ENCODE results near the gene XPO6.

The XPO6 gene

DNA sequence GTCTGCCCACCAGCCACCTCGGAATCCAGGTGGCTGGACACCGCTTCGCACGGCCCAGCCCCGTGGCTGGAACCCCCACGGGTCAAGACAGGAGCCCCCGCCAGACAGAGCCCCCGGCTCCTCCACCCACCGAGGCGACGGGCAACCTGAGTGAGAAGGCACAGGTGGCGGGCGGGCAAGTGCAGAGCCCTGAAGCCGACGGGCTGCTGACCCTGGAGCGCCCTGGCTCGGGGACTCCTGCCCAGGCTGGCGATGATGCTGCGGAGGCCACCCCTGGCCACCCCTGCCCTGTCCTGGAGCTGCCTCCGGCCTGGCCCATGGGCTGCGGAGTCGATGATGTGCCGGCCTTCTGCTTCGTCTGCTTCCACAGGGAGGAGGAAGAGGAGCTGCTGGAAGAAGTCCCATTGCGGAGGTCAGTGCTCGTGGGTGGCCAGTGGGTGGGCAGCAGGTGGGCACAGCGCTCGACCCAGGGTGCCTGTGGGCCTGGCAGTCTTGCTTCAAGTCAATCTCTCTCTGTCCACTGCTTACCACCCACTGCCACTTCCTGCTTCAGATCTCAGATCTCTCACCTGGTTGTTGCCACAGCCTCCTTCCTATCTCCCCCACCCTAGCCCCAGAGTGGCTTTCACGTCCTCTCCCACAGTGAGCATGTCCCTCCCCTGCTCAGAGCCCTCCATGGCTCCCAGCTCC, 47.5 kb upstream of the XPO6 start:
- no peaks in the 10 kb centered on the region for H3K79me2 ChIP-seq (ENCODE audit: insufficient read depth, low read depth)
- no peaks in the 10 kb centered on the region for H3K36me3 ChIP-seq (ENCODE audit: insufficient read depth)
- no peak overlapping the region for H2AFZ ChIP-seq (ENCODE audit: low read depth)
- peaks cover 9% of the 10 kb centered on the region for H3K4me1 ChIP-seq (ENCODE audit: low read depth, poor library complexity, severe bottlenecking)
- TF ChIP-seq, protein P1, sequence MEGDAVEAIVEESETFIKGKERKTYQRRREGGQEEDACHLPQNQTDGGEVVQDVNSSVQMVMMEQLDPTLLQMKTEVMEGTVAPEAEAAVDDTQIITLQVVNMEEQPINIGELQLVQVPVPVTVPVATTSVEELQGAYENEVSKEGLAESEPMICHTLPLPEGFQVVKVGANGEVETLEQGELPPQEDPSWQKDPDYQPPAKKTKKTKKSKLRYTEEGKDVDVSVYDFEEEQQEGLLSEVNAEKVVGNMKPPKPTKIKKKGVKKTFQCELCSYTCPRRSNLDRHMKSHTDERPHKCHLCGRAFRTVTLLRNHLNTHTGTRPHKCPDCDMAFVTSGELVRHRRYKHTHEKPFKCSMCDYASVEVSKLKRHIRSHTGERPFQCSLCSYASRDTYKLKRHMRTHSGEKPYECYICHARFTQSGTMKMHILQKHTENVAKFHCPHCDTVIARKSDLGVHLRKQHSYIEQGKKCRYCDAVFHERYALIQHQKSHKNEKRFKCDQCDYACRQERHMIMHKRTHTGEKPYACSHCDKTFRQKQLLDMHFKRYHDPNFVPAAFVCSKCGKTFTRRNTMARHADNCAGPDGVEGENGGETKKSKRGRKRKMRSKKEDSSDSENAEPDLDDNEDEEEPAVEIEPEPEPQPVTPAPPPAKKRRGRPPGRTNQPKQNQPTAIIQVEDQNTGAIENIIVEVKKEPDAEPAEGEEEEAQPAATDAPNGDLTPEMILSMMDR (conservative IDR thresholded peaks at IDR 0.05; ENCODE audit: low read depth, low read length) = no peak
- no peaks in the 10 kb centered on the region for H3K27me3 ChIP-seq (ENCODE audit: insufficient read depth, low read depth)
- no peak overlapping the region for H3K4me3 ChIP-seq (IDR thresholded peaks at IDR 0.05; ENCODE audit: insufficient read depth, low read depth, low read length)
- H4K20me1 ChIP-seq (ENCODE audit: insufficient read depth) = no peaks in the 10 kb centered on the region
- H3K9ac ChIP-seq = no peak overlapping the region
- H3K27ac ChIP-seq = no peak overlapping the region
- no peak overlapping the region for H3K4me2 ChIP-seq

DNA sequence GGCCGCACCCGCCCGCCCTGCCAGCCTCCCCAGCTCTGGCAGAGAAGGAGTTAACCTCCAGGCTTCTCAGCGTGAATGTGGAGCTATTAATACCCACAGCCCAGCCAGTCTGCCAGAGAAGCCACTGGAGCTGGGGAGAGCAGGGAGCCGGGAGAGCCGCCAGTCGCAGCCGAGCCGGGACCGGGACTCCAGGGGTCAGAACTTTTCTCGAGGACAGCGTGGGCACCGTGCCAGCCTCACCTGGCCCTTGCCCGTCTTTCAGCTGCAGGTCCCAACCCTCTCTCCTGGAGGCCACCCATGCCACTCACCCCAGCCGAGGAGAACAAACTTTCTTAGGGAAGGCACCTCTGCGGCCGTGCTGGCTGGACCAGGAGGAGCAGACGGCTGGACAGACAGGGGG, 46.8 kb upstream of the XPO6 start:
- no peaks in the 10 kb centered on the region for H3K79me2 ChIP-seq (ENCODE audit: insufficient read depth, low read depth)
- peaks cover 9% of the 10 kb centered on the region for H3K4me1 ChIP-seq (ENCODE audit: low read depth, poor library complexity, severe bottlenecking)
- no peak overlapping the region for H3K4me2 ChIP-seq
- TF ChIP-seq, protein P1 (conservative IDR thresholded peaks at IDR 0.05; ENCODE audit: low read depth, low read length) = no peak
- no peak overlapping the region for H3K27ac ChIP-seq
- no peak overlapping the region for H2AFZ ChIP-seq (ENCODE audit: low read depth)
- H4K20me1 ChIP-seq (ENCODE audit: insufficient read depth) = no peaks in the 10 kb centered on the region
- H3K36me3 ChIP-seq (ENCODE audit: insufficient read depth) = no peaks in the 10 kb centered on the region
- H3K4me3 ChIP-seq (IDR thresholded peaks at IDR 0.05; ENCODE audit: insufficient read depth, low read depth, low read length) = no peak overlapping the region
- no peak overlapping the region for H3K9ac ChIP-seq
- H3K27me3 ChIP-seq (ENCODE audit: insufficient read depth, low read depth) = no peaks in the 10 kb centered on the region

DNA sequence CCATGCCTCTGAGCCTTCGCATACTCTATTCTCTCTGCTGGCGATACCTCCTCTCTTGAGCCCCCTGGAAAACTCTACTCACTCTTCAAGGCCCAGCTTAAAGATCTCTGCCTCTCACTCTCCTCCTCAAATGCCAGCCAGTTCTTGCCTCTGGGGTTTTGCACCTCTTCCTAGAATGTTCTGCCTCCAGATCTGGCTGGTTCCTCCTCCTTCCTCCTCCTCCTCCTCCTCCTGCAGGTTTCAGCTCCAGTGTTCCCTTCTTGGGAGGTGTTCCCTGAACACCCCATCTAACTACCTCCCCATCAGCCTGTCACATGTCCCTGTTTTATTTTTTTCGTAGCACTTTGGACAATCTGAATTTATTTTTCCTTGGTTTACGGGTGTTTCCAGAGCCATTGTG, 45.5 kb upstream of the XPO6 start:
- no peak overlapping the region for H3K27ac ChIP-seq
- no peak overlapping the region for H2AFZ ChIP-seq (ENCODE audit: low read depth)
- H3K36me3 ChIP-seq (ENCODE audit: insufficient read depth) = no peaks in the 10 kb centered on the region
- no peaks in the 10 kb centered on the region for H3K79me2 ChIP-seq (ENCODE audit: insufficient read depth, low read depth)
- no peak overlapping the region for H3K4me2 ChIP-seq
- H3K9ac ChIP-seq = no peak overlapping the region
- TF ChIP-seq, protein P1 (conservative IDR thresholded peaks at IDR 0.05; ENCODE audit: low read depth, low read length) = no peak
- no peak overlapping the region for H3K4me3 ChIP-seq (IDR thresholded peaks at IDR 0.05; ENCODE audit: insufficient read depth, low read depth, low read length)
- H4K20me1 ChIP-seq (ENCODE audit: insufficient read depth) = no peaks in the 10 kb centered on the region
- peaks cover 9% of the 10 kb centered on the region for H3K4me1 ChIP-seq (ENCODE audit: low read depth, poor library complexity, severe bottlenecking)
- H3K27me3 ChIP-seq (ENCODE audit: insufficient read depth, low read depth) = no peaks in the 10 kb centered on the region

DNA sequence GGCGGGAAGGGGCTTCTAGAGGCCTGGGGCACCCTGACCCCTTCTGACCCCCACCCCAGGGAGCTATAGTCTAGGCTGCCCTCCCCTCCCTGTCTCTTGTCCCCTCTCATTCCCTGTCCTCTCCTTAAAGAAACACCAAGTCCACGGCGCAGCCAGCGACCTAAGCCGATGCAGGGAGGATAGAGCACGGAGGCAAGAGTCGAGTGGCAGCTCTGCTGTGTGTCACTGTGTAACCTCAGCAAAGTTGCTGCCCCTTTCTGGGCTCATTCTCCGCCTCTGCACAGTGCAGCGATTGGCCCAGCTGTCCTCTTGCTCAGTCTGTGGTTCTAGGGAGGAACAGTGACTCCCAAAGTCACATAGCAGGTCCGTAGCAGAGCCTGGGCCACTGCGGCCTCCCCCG, 44.1 kb upstream of the XPO6 start:
- Histone ChIP-seq H3K4me3 (IDR thresholded peaks at IDR 0.05; ENCODE audit: insufficient read depth, low read depth, low read length) (no peak overlapping the region), H3K27me3 (ENCODE audit: insufficient read depth, low read depth) (no peaks in the 10 kb centered on the region), H3K9ac (no peak overlapping the region), H4K20me1 (ENCODE audit: insufficient read depth) (no peaks in the 10 kb centered on the region), H3K4me1 (ENCODE audit: low read depth, poor library complexity, severe bottlenecking) (no peaks in the 10 kb centered on the region), H2AFZ (ENCODE audit: low read depth) (no peak overlapping the region), H3K36me3 (ENCODE audit: insufficient read depth) (no peaks in the 10 kb centered on the region), H3K79me2 (ENCODE audit: insufficient read depth, low read depth) (no peaks in the 10 kb centered on the region), H3K4me2 (no peak overlapping the region), H3K27ac (no peak overlapping the region)
- TF ChIP-seq, protein P1 (conservative IDR thresholded peaks at IDR 0.05; ENCODE audit: low read depth, low read length) = no peak
